PC-3 (cell line): ENCODE data around the gene HYAL1. TPM values are rescaled to one million over a fixed set of nuclear protein-coding genes. Genes with fewer than 3 reads are reported as not detected.
A peak's percentile ranks its signal among the peaks of the same experiment; 100 is the strongest.

ENCODE experiments used
- ATAC-seq: fragments of 200-7000 bp; cut with Tn5 transposase; 2 replicates; pipeline ENCODE4 v1.9.1; 2020; ENCODE audit warnings: mild to moderate bottlenecking, moderate library complexity
- Bru-seq: library from RNA; stranded (reverse); fragments of 400-500 nt; gene quantifications from one replicate; lab custom pipeline; 2021; lab: Mats Ljungman, UMichigan
- BruChase-seq, 2 experiments: library from RNA; stranded (reverse); fragments of 400-500 nt; gene quantifications; one replicate each; lab custom pipeline; 2021; lab: Mats Ljungman, UMichigan
- BruUV-seq: library from RNA; stranded (reverse); fragments of 400-500 nt; replicated peaks from 2 replicates; lab custom pipeline; 2021; lab: Mats Ljungman, UMichigan
- CTCF ChIA-PET: fragments of 300-600 bp; sonication (Branson Sonifier 250); formaldehyde crosslinking; loops from one replicate; lab custom pipeline; 2022; ENCODE audit warnings: antibody characterized with exemption; lab: Charles Lee
- POLR2A ChIA-PET: fragments of 300-600 bp; sonication (Branson Sonifier 250); formaldehyde crosslinking; loops from one replicate; lab custom pipeline; 2022; ENCODE audit warnings: antibody characterized with exemption; ENCODE audit not compliant: unreplicated experiment; lab: Charles Lee
- DNase-seq: peaks from one replicate; pipeline ENCODE4 v3.0.0-alpha.2; 2015
- H2AFZ ChIP-seq: fragments of 300-600 bp; sonication (generic); 2 replicates; pipeline ENCODE4 v1.6.0; 2016; ENCODE audit warnings: antibody characterized with exemption, low read length
- H3F3A ChIP-seq: fragments of 300-600 bp; sonication (generic); one replicate; pipeline ENCODE4 v1.6.0; 2017; ENCODE audit warnings: antibody characterized with exemption, low read length, control low read depth, mild to moderate bottlenecking; ENCODE audit not compliant: unreplicated experiment
- H3K27ac ChIP-seq: fragments of 300-600 bp; sonication (generic); 2 replicates; pipeline ENCODE4 v1.5.1; 2016; ENCODE audit warnings: mild to moderate bottlenecking, low read length
- H3K27me3 ChIP-seq: fragments of 300-600 bp; sonication (generic); 2 replicates; pipeline ENCODE4 v1.6.1; 2016; ENCODE audit warnings: low read length, mixed read lengths
- H3K36me3 ChIP-seq: fragments of 300-600 bp; sonication (generic); 2 replicates; pipeline ENCODE4 v1.6.1; 2016; ENCODE audit warnings: low read depth, mixed run types, low read length, mixed read lengths
- H3K4me1 ChIP-seq: fragments of 300-600 bp; sonication (generic); 2 replicates; pipeline ENCODE4 v1.5.1; 2016; ENCODE audit warnings: low read length; ENCODE audit not compliant: insufficient read depth
- H3K4me2 ChIP-seq: fragments of 300-600 bp; sonication (generic); 2 replicates; pipeline ENCODE4 v1.6.0; 2016; ENCODE audit warnings: low read length
- H3K4me3 ChIP-seq: fragments of 300-600 bp; sonication (generic); 2 replicates; pipeline ENCODE4 v1.5.1; 2016; ENCODE audit warnings: mild to moderate bottlenecking, low read length, mixed read lengths
- H3K79me2 ChIP-seq: fragments of 300-600 bp; sonication (generic); 2 replicates; pipeline ENCODE4 v1.6.1; 2017; ENCODE audit warnings: low read length, mixed read lengths
- H3K9ac ChIP-seq: fragments of 300-600 bp; sonication (generic); 2 replicates; pipeline ENCODE4 v1.6.0; 2016; ENCODE audit warnings: mild to moderate bottlenecking, low read length
- H3K9me2 ChIP-seq: fragments of 300-600 bp; sonication (generic); replicated peaks from 2 replicates; pipeline ENCODE4 v1.6.1; 2016; ENCODE audit warnings: mixed run types, low read length, mixed read lengths
- H3K9me3 ChIP-seq: fragments of 300-600 bp; sonication (generic); 2 replicates; pipeline ENCODE4 v1.6.1; 2016; ENCODE audit warnings: low read length, mixed read lengths
- H4K20me1 ChIP-seq: fragments of 300-600 bp; sonication (generic); 2 replicates; pipeline ENCODE4 v1.6.1; 2016; ENCODE audit warnings: low read length, mixed read lengths
- EZH2 ChIP-seq: fragments of 300-600 bp; sonication (generic); IDR thresholded peaks from one replicate; pipeline ENCODE4 v1.6.1; 2017; ENCODE audit warnings: antibody characterized with exemption, mild to moderate bottlenecking, low read length; ENCODE audit not compliant: unreplicated experiment
- EZH2phosphoT487 ChIP-seq: fragments of 300-600 bp; sonication (generic); IDR thresholded peaks from 2 replicates; pipeline ENCODE4 v1.6.1; 2018; ENCODE audit warnings: mild to moderate bottlenecking, antibody characterized with exemption, low read length, borderline replicate concordance
- intact Hi-C: fragments of 100-400 bp; cut with micrococcal nuclease; formaldehyde crosslinking; loops from 2 replicates; pipeline ENCODE4 v1.9.0; 2023
- long read RNA-seq: library from polyadenylated mRNA; unstranded; transcript quantifications from one replicate; pipeline ENCODE4 v2.0.0, GENCODE V29; 2021; ENCODE audit not compliant: unreplicated experiment
- total RNA-seq: library from RNA; depleted of rRNA; stranded (reverse); fragments of >200 nt; gene quantifications from 2 replicates; pipeline ENCODE4 v1.2.3, GENCODE V29; 2014; rRNA removed
- TF ChIP-seq, protein P1 (sequence below): fragments of 300-600 bp; sonication (generic); conservative IDR thresholded peaks from 2 replicates; pipeline ENCODE4 v1.5.1; 2017; ENCODE audit warnings: antibody characterized with exemption, low read depth, mild to moderate bottlenecking, low read length

The HYAL1 gene, protein sequence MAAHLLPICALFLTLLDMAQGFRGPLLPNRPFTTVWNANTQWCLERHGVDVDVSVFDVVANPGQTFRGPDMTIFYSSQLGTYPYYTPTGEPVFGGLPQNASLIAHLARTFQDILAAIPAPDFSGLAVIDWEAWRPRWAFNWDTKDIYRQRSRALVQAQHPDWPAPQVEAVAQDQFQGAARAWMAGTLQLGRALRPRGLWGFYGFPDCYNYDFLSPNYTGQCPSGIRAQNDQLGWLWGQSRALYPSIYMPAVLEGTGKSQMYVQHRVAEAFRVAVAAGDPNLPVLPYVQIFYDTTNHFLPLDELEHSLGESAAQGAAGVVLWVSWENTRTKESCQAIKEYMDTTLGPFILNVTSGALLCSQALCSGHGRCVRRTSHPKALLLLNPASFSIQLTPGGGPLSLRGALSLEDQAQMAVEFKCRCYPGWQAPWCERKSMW
- total RNA-seq (0.23 and 1.3 TPM in 2 replicates), Bru-seq, nascent RNA (percentile 40 among the genes with signal in this experiment), BruChase-seq, experiment 1, labeled RNA remaining after a 6-hour chase (percentile 52 among the genes with signal in this experiment), BruChase-seq, experiment 2, labeled RNA remaining after a 2-hour chase (percentile 50 among the genes with signal in this experiment)
- long read RNA-seq, partial matches to known transcripts: 0 of 2 reads
- long read RNA-seq, other reads (novel, unspliced or antisense): 2 of 2 reads

GRCh38 chr3:50303013-50303815, at the start of gene HYAL1:
HYAL1 (minus strand) TSS chr3:50303574; CDS start chr3:50302956, 618 bp downstream.
- BruUV-seq: no TSS peak
- ATAC-seq: no peak

DNA sequence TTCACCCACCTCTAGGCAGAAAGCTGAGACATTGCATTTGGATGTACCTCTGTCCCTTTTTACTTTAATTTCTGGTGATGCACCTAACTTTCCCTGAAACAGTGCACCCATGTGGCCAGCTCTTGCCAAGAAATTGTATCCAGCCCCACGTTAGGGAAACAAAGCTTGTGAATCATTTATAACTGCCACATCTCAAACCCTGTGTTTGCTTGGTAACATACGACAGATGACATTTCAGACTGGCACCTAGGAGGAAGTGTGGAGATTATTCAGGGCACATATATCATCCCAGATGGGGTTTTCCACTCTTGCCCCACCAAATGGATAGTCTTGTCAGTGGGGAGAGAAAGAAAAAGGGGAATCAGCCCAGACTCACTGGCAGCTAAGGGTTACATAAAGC, 49.4 kb upstream of the HYAL1 start:
- no TSS peak for BruUV-seq
- intact Hi-C loops: loop anchor here (5.0 kb wide), 2 partner anchors 260 to 1035 kb away; partner anchors contain the start of genes CISH and MANF
- Histone ChIP-seq H3K79me2 (peaks cover 80% of the 10 kb centered on the region), H3K4me3 (no peak overlapping the region), H2AFZ (no peak overlapping the region), H3F3A (no peaks in the 10 kb centered on the region), H3K36me3 (peaks cover 34% of the 10 kb centered on the region), H3K9me2 (no peaks in the 10 kb centered on the region), H3K4me2 (no peak overlapping the region; the same call in 1 of the 2 replicates), H3K9me3 (no peaks in the 10 kb centered on the region), H3K4me1 (peaks cover 56% of the 10 kb centered on the region), H3K27me3 (no peaks in the 10 kb centered on the region), H3K27ac (peak overlapping the region; percentile 27; the same call in 1 of the 2 replicates), H3K9ac (no peak overlapping the region), H4K20me1 (peaks cover 27% of the 10 kb centered on the region)
- TF ChIP-seq, protein P1, sequence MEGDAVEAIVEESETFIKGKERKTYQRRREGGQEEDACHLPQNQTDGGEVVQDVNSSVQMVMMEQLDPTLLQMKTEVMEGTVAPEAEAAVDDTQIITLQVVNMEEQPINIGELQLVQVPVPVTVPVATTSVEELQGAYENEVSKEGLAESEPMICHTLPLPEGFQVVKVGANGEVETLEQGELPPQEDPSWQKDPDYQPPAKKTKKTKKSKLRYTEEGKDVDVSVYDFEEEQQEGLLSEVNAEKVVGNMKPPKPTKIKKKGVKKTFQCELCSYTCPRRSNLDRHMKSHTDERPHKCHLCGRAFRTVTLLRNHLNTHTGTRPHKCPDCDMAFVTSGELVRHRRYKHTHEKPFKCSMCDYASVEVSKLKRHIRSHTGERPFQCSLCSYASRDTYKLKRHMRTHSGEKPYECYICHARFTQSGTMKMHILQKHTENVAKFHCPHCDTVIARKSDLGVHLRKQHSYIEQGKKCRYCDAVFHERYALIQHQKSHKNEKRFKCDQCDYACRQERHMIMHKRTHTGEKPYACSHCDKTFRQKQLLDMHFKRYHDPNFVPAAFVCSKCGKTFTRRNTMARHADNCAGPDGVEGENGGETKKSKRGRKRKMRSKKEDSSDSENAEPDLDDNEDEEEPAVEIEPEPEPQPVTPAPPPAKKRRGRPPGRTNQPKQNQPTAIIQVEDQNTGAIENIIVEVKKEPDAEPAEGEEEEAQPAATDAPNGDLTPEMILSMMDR: peak; percentile 67
- TF ChIP-seq EZH2 (no peak), EZH2phosphoT487 (no peak)
- ChIA-PET POLR2A (interaction anchor here (0.6 kb wide), 1 partner anchor 1259 kb away, joined by 3 read pairs; the partner anchor contains the start of gene QRICH1), CTCF (interaction anchor here (0.6 to 1.1 kb wide), 3 partner anchors 9 to 260 kb away, joined by 3 to 4 read pairs (median 4); no protein-coding TSS in a partner anchor)
- ATAC-seq: peak; percentile 6
- DNase-seq: peak; percentile 80

More at GRCh38 chr3:50303013-50303815, at the start of gene HYAL1:
- H3K27ac ChIP-seq: no peak within 1 kb of the TSS
- H3F3A ChIP-seq: no peaks in the 10 kb centered on the region
- TF ChIP-seq, protein P1: peak; percentile 28
- TF ChIP-seq EZH2 (no peak), EZH2phosphoT487 (no peak)
- H3K9me3 ChIP-seq: 0 out of 2 replicates have a peak, but pooled peaks cover 5% of the 10 kb centered on the region
- no peaks in the 10 kb centered on the region; the same call in 1 of the 2 replicates for H3K36me3 ChIP-seq
- no peak within 1 kb of the TSS for H3K9ac ChIP-seq
- H3K79me2 ChIP-seq: peaks cover 11% of the 10 kb centered on the region
- H4K20me1 ChIP-seq: no peaks in the 10 kb centered on the region
- intact Hi-C loops: no loop called here
- no peaks in the 10 kb centered on the region for H3K9me2 ChIP-seq
- CTCF ChIA-PET: interaction anchor here (0.6 to 1.0 kb wide), 2 partner anchors 21 to 170 kb away, joined by 4 to 22 read pairs; no protein-coding TSS in a partner anchor
- POLR2A ChIA-PET: no interaction called here
- H3K4me3 ChIP-seq: no peak within 1 kb of the TSS
- no peak within 1 kb of the TSS for H3K4me2 ChIP-seq
- DNase-seq: no peak
- peaks cover 18% of the 10 kb centered on the region for H3K4me1 ChIP-seq
- H3K27me3 ChIP-seq: no peaks in the 10 kb centered on the region
- H2AFZ ChIP-seq: no peak within 1 kb of the TSS
